Mucosa of stomach (tissue), 1 donor: ENCODE data around the gene ARRB2.
"Not testable (repeated sequence)": the region's sequence is repeated elsewhere in the genome, so short reads cannot be mapped to it uniquely, and the experiment has no call there.

Experiments used
- H3K27me3 ChIP-seq: one replicate; pipeline ENCODE4 v1.7.0; 2013; ENCODE audit warnings: mild to moderate bottlenecking, low read length; ENCODE audit not compliant: control insufficient read depth, insufficient read depth
- H3K36me3 ChIP-seq: one replicate; pipeline ENCODE4 v1.7.0; 2013; ENCODE audit warnings: low read length; ENCODE audit not compliant: control insufficient read depth, insufficient read depth
- H3K4me1 ChIP-seq: one replicate; pipeline ENCODE4 v1.7.0; 2013; ENCODE audit warnings: mild to moderate bottlenecking, low read length; ENCODE audit not compliant: control insufficient read depth, insufficient read depth
- H3K4me3 ChIP-seq: one replicate; pipeline ENCODE4 v1.7.0; 2013; ENCODE audit warnings: low read length
- H3K9ac ChIP-seq: one replicate; pipeline ENCODE4 v1.7.0; 2013; ENCODE audit warnings: mild to moderate bottlenecking, low read length, moderate library complexity
- H3K9me3 ChIP-seq: one replicate; pipeline ENCODE4 v1.7.0; 2013; ENCODE audit warnings: mild to moderate bottlenecking, low read length, moderate library complexity; ENCODE audit not compliant: control insufficient read depth
- donor health status: Pancreatic carcinoma.

ARRB2 gene

GRCh38 chr17:4704991-4705390 is 5.4 kb upstream of the ARRB2 start:
- Histone ChIP-seq H3K9ac (no peak overlapping the region), H3K27me3 (no peaks in the 10 kb centered on the region), H3K36me3 (no peaks in the 10 kb centered on the region), H3K9me3 (no peaks in the 10 kb centered on the region), H3K4me3 (no peak overlapping the region), H3K4me1 (peaks cover 14% of the 10 kb centered on the region)

GRCh38 chr17:4706121-4706520 is 4.3 kb upstream of the ARRB2 start:
- no peak overlapping the region for H3K9ac ChIP-seq
- peaks cover 18% of the 10 kb centered on the region for H3K4me1 ChIP-seq
- H3K36me3 ChIP-seq, result no peaks in the 10 kb centered on the region
- H3K9me3 ChIP-seq, result no peaks in the 10 kb centered on the region
- no peak overlapping the region for H3K4me3 ChIP-seq
- H3K27me3 ChIP-seq, result no peaks in the 10 kb centered on the region

- Histone ChIP-seq H3K4me3 (no peak overlapping the region), H3K4me1 (peaks cover 22% of the 10 kb centered on the region), H3K9me3 (no peaks in the 10 kb centered on the region), H3K27me3 (no peaks in the 10 kb centered on the region), H3K9ac (no peak overlapping the region), H3K36me3 (no peaks in the 10 kb centered on the region)
These were observed 2.0 kb upstream of the ARRB2 start for GRCh38 chr17:4708436-4708835.

- H3K4me1 ChIP-seq, result peaks cover 28% of the 10 kb centered on the region
- H3K27me3 ChIP-seq, result no peaks in the 10 kb centered on the region
- no peaks in the 10 kb centered on the region for H3K9me3 ChIP-seq
- no peaks in the 10 kb centered on the region for H3K36me3 ChIP-seq
- H3K9ac ChIP-seq, result peak overlapping the region; percentile 71
- peak overlapping the region; percentile 41 for H3K4me3 ChIP-seq
These were observed 532 bp downstream of the ARRB2 start for GRCh38 chr17:4710693-4711634.

- H3K4me1 ChIP-seq, result peaks cover 28% of the 10 kb centered on the region
- H3K4me3 ChIP-seq, result no peak overlapping the region
- H3K36me3 ChIP-seq, result no peaks in the 10 kb centered on the region
- H3K27me3 ChIP-seq, result no peaks in the 10 kb centered on the region
- H3K9me3 ChIP-seq, result no peaks in the 10 kb centered on the region
- H3K9ac ChIP-seq, result peak overlapping the region; percentile 71
These were observed 1.3 kb downstream of the ARRB2 start for GRCh38 chr17:4711661-4712181.

- peaks cover 28% of the 10 kb centered on the region for H3K4me1 ChIP-seq
- H3K36me3 ChIP-seq, result no peaks in the 10 kb centered on the region
- H3K9ac ChIP-seq, result no peak overlapping the region
- H3K9me3 ChIP-seq, result no peaks in the 10 kb centered on the region
- no peak overlapping the region for H3K4me3 ChIP-seq
- no peaks in the 10 kb centered on the region for H3K27me3 ChIP-seq
These were observed 2.1 kb downstream of the ARRB2 start for GRCh38 chr17:4712526-4712925.

GRCh38 chr17:4714340-4715062 is 4.1 kb downstream of the ARRB2 start:
- not testable (repeated sequence) for H3K9ac ChIP-seq, H3K36me3 ChIP-seq, H3K27me3 ChIP-seq, H3K9me3 ChIP-seq, H3K4me3 ChIP-seq
- H3K4me1 ChIP-seq, result peaks cover 35% of the 10 kb centered on the region

- H3K36me3 ChIP-seq, result no peaks in the 10 kb centered on the region
- H3K4me3 ChIP-seq, result no peak overlapping the region
- H3K4me1 ChIP-seq, result peaks cover 42% of the 10 kb centered on the region
- H3K9ac ChIP-seq, result peak overlapping the region; percentile 12
- no peaks in the 10 kb centered on the region for H3K27me3 ChIP-seq
- H3K9me3 ChIP-seq, result no peaks in the 10 kb centered on the region
These were observed 4.8 kb downstream of the ARRB2 start for GRCh38 chr17:4715063-4715744.

GRCh38 chr17:4716081-4716480 is 5.6 kb downstream of the ARRB2 start:
- Histone ChIP-seq H3K4me3 (no peak overlapping the region), H3K36me3 (no peaks in the 10 kb centered on the region), H3K4me1 (peaks cover 47% of the 10 kb centered on the region), H3K9ac (no peak overlapping the region), H3K27me3 (no peaks in the 10 kb centered on the region), H3K9me3 (no peaks in the 10 kb centered on the region)

- no peak overlapping the region for H3K9ac ChIP-seq
- H3K4me3 ChIP-seq, result no peak overlapping the region
- no peaks in the 10 kb centered on the region for H3K27me3 ChIP-seq
- no peaks in the 10 kb centered on the region for H3K9me3 ChIP-seq
- no peaks in the 10 kb centered on the region for H3K36me3 ChIP-seq
- peaks cover 41% of the 10 kb centered on the region for H3K4me1 ChIP-seq
These were observed 7.4 kb downstream of the ARRB2 start for GRCh38 chr17:4717791-4718190.

- no peak overlapping the region for H3K4me3 ChIP-seq
- no peaks in the 10 kb centered on the region for H3K27me3 ChIP-seq
- H3K36me3 ChIP-seq, result no peaks in the 10 kb centered on the region
- no peak overlapping the region for H3K9ac ChIP-seq
- no peaks in the 10 kb centered on the region for H3K9me3 ChIP-seq
- peaks cover 41% of the 10 kb centered on the region for H3K4me1 ChIP-seq
These were observed 7.8 kb downstream of the ARRB2 start for GRCh38 chr17:4718276-4718675.

- Histone ChIP-seq H3K27me3 (no peaks in the 10 kb centered on the region), H3K4me1 (peaks cover 41% of the 10 kb centered on the region), H3K36me3 (no peaks in the 10 kb centered on the region), H3K4me3 (no peak overlapping the region), H3K9ac (no peak overlapping the region), H3K9me3 (no peaks in the 10 kb centered on the region)
These were observed 8.7 kb downstream of the ARRB2 start for GRCh38 chr17:4719146-4719545.
